ENCODE data around the gene BBS10. TPM values are rescaled to one million over a fixed set of nuclear protein-coding genes. Genes with fewer than 3 reads are reported as not detected.
"Not testable (repeated sequence)": the region's sequence is repeated elsewhere in the genome, so short reads cannot be mapped to it uniquely, and the experiment has no call there.

Gene BBS10
- total and polyA plus RNA-seq, 8 donors, result 1.9 to 6.4 (median 3.1) TPM

- FAIRE-seq (no peak), ATAC-seq (peak in 2 of 4 donors; percentile 38 to 44), DNase-seq (no peak)
- H3K36me3 ChIP-seq, result no peaks in the 10 kb centered on the region
- 71 to 81% methylated on average over 9 of the region's 9 CpGs for WGBS, 2 donors
- TF ChIP-seq CTCF (IDR thresholded peaks at IDR 0.05), result no peak
- no peaks in the 10 kb centered on the region for H3K4me1 ChIP-seq
- H3K27me3 ChIP-seq, result no peaks in the 10 kb centered on the region
- no peak overlapping the region for H3K4me3 ChIP-seq
- no peaks in the 10 kb centered on the region for H3K9me3 ChIP-seq
- intact Hi-C loops (cut with DNase I), result no loop called here
- no peak overlapping the region for H3K27ac ChIP-seq
These were observed 7.4 kb downstream of the BBS10 start for GRCh38 chr12:76340680-76341435.

- H3K9me3 ChIP-seq, result no peaks in the 10 kb centered on the region
- no peaks in the 10 kb centered on the region for H3K4me1 ChIP-seq
- WGBS, 2 donors, result 76 to 87% methylated on average over 3 of the region's 3 CpGs
- H3K27me3 ChIP-seq, result no peaks in the 10 kb centered on the region
- TF ChIP-seq CTCF (IDR thresholded peaks at IDR 0.05), result no peak
- no peak for FAIRE-seq
- H3K27ac ChIP-seq, result no peak overlapping the region
- H3K4me3 ChIP-seq, result no peak overlapping the region
- ATAC-seq, result no peak
- no peaks in the 10 kb centered on the region for H3K36me3 ChIP-seq
- intact Hi-C loops (cut with DNase I), result no loop called here
- no peak for DNase-seq
These were observed 10.6 kb downstream of the BBS10 start for GRCh38 chr12:76337583-76337982.

- DNase-seq, result no peak
- no peak for TF ChIP-seq CTCF (IDR thresholded peaks at IDR 0.05)
- no peak for ATAC-seq
- intact Hi-C loops (cut with DNase I), result no loop called here
- no peaks in the 10 kb centered on the region for H3K9me3 ChIP-seq
- H3K36me3 ChIP-seq, result no peaks in the 10 kb centered on the region
- no peaks in the 10 kb centered on the region for H3K4me1 ChIP-seq
- WGBS, 2 donors, result 17 to 26% methylated on average over 1 of the region's 1 CpG
- FAIRE-seq, result no peak
- no peaks in the 10 kb centered on the region for H3K27me3 ChIP-seq
- H3K27ac ChIP-seq, result no peak overlapping the region
- no peak overlapping the region for H3K4me3 ChIP-seq
These were observed 15.6 kb downstream of the BBS10 start for GRCh38 chr12:76332606-76333005.

- WGBS, 2 donors, result 85 to 94% methylated on average over 5 of the region's 5 CpGs
- no peak overlapping the region for H3K27ac ChIP-seq
- H3K4me1 ChIP-seq, result no peaks in the 10 kb centered on the region
- no peaks in the 10 kb centered on the region for H3K9me3 ChIP-seq
- ATAC-seq (no peak), FAIRE-seq (no peak), DNase-seq (no peak)
- intact Hi-C loops (cut with DNase I), result no loop called here
- no peaks in the 10 kb centered on the region for H3K36me3 ChIP-seq
- no peak overlapping the region for H3K4me3 ChIP-seq
- TF ChIP-seq CTCF (IDR thresholded peaks at IDR 0.05), result no peak
- no peaks in the 10 kb centered on the region for H3K27me3 ChIP-seq
These were observed 18.6 kb downstream of the BBS10 start for GRCh38 chr12:76329606-76330005.

- DNase-seq, result no peak
- intact Hi-C loops (cut with DNase I), result no loop called here
- no peak for ATAC-seq
- no peaks in the 10 kb centered on the region for H3K9me3 ChIP-seq
- H3K4me3 ChIP-seq, result no peak overlapping the region
- no peak overlapping the region for H3K27ac ChIP-seq
- WGBS, 2 donors, result 73 to 92% methylated on average over 2 of the region's 2 CpGs
- no peaks in the 10 kb centered on the region for H3K36me3 ChIP-seq
- H3K4me1 ChIP-seq, result no peaks in the 10 kb centered on the region
- TF ChIP-seq CTCF (IDR thresholded peaks at IDR 0.05), result no peak
- no peaks in the 10 kb centered on the region for H3K27me3 ChIP-seq
- no peak for FAIRE-seq
These were observed 19.1 kb downstream of the BBS10 start for GRCh38 chr12:76329159-76329558.

- FAIRE-seq; H3K27me3 ChIP-seq; DNase-seq; H3K4me3 ChIP-seq; H3K36me3 ChIP-seq; H3K4me1 ChIP-seq; H3K9me3 ChIP-seq; H3K27ac ChIP-seq; ATAC-seq; intact Hi-C loops (cut with DNase I): not testable (repeated sequence)
- 59 to 75% methylated on average over 26 to 30 of the region's 32 CpGs for WGBS, 2 donors
These were observed 28.5 kb downstream of the BBS10 start for GRCh38 chr12:76319595-76320319.

All from pancreas (tissue), 10 donors.